Activated T-cell treated with anti-CD3 and anti-CD28 coated beads, Interleukin-2, amount 50 U/mL, for 72 hours (primary cell): ENCODE results near the gene RPL41. TPM values are rescaled to one million over a fixed set of nuclear protein-coding genes. Genes with fewer than 3 reads are reported as not detected.
A peak's percentile ranks its signal among the peaks of the same experiment; 100 is the strongest.

Source experiments
- ATAC-seq, 2 donors: fragments of 150-1000 bp; cut with Tn5 transposase; replicated peaks in 1 of 2; 2 replicates each; pipeline ENCODE4 v1.10.0; 2021; ENCODE audit warnings: moderate library complexity in 2 of 2, mild to moderate bottlenecking in 1 of 2
- DNase-seq, 2 donors: peaks; one replicate each; pipeline ENCODE4 v3.0.0; 2021 to 2022; ENCODE audit warnings: mixed read lengths in 1 of 2
- H3K27ac Mint-ChIP-seq: one replicate; pipeline ENCODE4 v1.8.0; 2022; ENCODE audit warnings: mild to moderate bottlenecking, moderate library complexity, mixed read lengths
- H3K27me3 Mint-ChIP-seq: one replicate; pipeline ENCODE4 v1.8.0; 2022; ENCODE audit warnings: low read depth, mixed read lengths
- H3K36me3 Mint-ChIP-seq, 2 donors: one replicate each; pipeline ENCODE4 v1.8.0; 2022; ENCODE audit warnings: mixed read lengths in 2 of 2, mild to moderate bottlenecking in 1 of 2; ENCODE audit not compliant: insufficient read depth in 2 of 2
- H3K4me1 Mint-ChIP-seq: one replicate; pipeline ENCODE4 v1.8.0; 2022; ENCODE audit warnings: low read depth, mixed read lengths
- H3K4me3 Mint-ChIP-seq, 2 donors: one replicate each; pipeline ENCODE4 v1.8.0; 2022; ENCODE audit warnings: mild to moderate bottlenecking in 2 of 2, mixed read lengths in 2 of 2, moderate library complexity in 2 of 2
- H3K9me3 Mint-ChIP-seq, 2 donors: one replicate each; pipeline ENCODE4 v1.8.0; 2022; ENCODE audit warnings: mixed read lengths in 2 of 2
- total RNA-seq, 2 donors: library from RNA; stranded (reverse); gene quantifications; one replicate each; pipeline ENCODE4 v1.2.3, GENCODE V29; 2022

Gene RPL41
- total RNA-seq, 2 donors from 2014 or later: 5,172 to 5,269 TPM

DNA sequence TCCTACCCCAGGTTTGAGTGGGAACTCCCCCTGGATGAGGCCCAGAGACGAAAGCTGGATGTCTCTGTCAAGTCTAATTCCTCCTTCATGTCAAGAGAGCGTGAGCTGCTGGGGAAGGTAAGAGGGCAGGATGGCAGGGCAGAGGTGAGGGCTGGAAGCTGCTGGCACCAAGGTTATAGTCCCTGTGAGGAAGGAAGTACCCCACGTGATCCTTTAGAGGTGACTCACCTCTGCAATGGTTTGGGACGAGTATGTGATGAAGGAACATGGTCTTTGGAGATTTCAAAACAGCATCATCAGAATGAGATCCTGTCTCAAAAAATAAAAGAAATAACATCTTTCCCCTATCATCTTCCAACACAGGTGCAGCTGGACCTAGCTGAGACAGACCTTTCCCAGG, 26.8 kb downstream of the RPL41 start:
- DNase-seq (no peak), ATAC-seq (peak; percentile 52 to 73)
- Mint-ChIP-seq H3K4me1 (peaks cover 8% of the 10 kb centered on the region), H3K9me3 (no peaks in the 10 kb centered on the region), H3K27me3 (no peaks in the 10 kb centered on the region), H3K4me3 (peak overlapping the region in 1 of 2 donors; percentile 23), H3K36me3 (peaks cover 22 to 41% of the 10 kb centered on the region in 2 donors), H3K27ac (peak overlapping the region; percentile 71)

DNA sequence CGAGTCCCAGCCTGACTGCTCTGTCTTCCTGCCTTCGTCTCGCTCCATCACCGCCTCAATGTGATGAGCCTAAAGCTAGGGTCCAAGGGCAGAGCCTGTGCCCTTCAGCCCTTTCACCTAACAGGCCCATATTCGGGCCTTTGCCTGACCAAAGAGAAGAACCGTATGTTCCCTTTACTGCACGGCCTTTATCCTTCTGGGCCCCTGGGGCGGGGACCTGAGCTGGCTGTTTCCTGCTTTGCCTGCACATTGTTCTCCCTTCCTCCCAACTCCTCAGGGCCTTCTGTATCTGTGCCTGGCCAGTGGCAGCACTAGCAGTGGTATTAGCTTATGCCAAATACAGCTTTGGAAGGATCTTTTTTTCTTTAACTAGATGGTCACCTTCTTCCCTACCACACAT, 27.4 kb downstream of the RPL41 start:
- no peaks in the 10 kb centered on the region for H3K27me3 Mint-ChIP-seq
- H3K36me3 Mint-ChIP-seq: peaks cover 20 to 35% of the 10 kb centered on the region in 2 donors
- peak overlapping the region; percentile 69 for H3K27ac Mint-ChIP-seq
- ATAC-seq (no peak), DNase-seq (no peak)
- no peak overlapping the region for H3K4me3 Mint-ChIP-seq
- peaks cover 8% of the 10 kb centered on the region for H3K4me1 Mint-ChIP-seq
- no peaks in the 10 kb centered on the region for H3K9me3 Mint-ChIP-seq

DNA sequence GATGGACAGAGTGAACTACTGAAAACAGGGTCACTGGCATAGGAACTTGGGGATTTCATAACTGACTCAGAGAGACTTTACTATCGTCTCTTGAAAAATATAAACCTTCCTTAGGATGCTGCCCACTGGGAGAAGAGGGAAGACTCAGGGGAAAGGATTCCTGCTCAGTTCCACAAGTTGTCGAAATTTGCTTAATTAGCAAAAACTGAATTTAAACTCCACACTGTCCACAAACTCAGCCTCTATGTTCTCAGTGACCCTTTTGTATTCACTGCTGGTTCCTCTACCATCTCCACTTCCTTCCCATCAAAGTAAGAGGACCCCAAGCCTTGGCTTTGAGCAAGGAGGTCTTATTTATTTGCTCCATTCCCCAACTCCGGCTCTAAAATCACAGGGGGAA, 28.8 kb downstream of the RPL41 start:
- Mint-ChIP-seq H3K4me1 (peaks cover 14% of the 10 kb centered on the region), H3K36me3 (peaks cover 18 to 30% of the 10 kb centered on the region in 2 donors), H3K4me3 (no peak overlapping the region), H3K9me3 (no peaks in the 10 kb centered on the region), H3K27me3 (no peaks in the 10 kb centered on the region), H3K27ac (no peak overlapping the region)
- ATAC-seq (no peak), DNase-seq (no peak)

DNA sequence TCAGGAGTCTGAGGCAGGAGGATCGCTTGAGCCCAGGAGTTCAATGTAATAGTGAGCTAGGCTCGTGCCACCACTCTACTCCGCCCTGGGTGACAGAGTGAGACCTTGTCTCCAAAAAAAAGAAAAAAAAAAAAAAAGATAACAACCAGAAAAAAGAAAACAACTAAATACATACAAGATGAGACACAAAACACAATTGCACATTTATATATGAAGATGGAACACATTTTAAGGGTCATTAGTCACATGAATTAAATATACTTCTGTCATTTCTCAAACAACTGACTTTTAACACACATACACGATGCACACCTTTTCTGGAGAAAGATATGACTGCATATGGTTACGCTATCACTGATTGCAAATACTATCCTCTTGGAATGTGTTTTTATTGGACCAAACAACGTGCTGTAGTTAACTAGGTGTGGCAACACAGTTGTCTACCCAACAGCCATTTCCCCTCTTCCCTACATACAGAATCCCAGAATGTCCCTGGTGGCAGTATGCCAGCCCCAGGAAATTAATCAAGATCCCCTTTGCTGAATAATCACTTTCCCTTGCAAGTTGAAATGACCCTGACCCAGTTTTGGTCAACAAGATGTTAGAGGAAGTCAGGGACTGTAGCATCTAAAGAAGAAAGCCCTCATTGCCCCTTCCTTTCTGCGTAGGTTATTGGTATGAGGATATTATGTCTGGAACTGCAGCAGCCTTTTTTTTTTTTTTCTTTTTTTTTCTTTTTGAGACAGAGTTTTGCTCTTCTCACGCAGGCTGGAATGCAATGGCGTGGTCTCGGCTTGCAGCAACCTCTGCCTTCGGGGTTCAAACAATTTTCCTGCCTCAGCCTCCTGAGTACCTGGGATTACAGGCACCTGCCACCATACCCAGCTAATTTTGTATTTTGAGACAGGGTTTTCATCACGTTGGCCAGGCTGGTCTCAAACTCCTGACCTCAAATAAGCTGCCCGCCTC, 30.3 kb downstream of the RPL41 start:
- H3K27me3 Mint-ChIP-seq: no peaks in the 10 kb centered on the region
- H3K4me3 Mint-ChIP-seq: no peak overlapping the region
- peaks cover 10 to 19% of the 10 kb centered on the region in 2 donors for H3K36me3 Mint-ChIP-seq
- ATAC-seq (no peak), DNase-seq (no peak)
- H3K4me1 Mint-ChIP-seq: peaks cover 30% of the 10 kb centered on the region
- H3K9me3 Mint-ChIP-seq: no peaks in the 10 kb centered on the region
- H3K27ac Mint-ChIP-seq: no peak overlapping the region

DNA sequence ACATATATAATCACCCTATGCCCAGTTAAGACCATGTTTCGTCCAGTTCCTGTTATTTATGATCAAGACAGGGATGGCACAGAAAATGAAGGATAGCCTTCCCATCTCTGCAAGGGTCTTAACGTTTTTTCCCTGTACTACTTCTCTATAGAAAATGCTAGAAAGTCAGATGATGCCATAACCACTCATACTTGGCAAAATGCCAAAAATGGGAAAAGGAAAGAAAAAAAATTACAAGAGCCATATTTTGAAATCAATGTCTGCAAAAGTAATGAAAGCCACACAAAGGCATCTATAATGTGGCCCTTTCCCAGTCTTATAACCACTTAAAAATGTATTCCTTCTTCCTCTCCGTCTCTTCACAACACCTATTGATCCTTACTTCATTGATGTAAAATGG, 34.1 kb downstream of the RPL41 start:
- no peak for ATAC-seq
- peak overlapping the region; percentile 94 for H3K27ac Mint-ChIP-seq
- peak overlapping the region; percentile 77 to 96 for H3K4me3 Mint-ChIP-seq
- no peak for DNase-seq
- H3K9me3 Mint-ChIP-seq: no peaks in the 10 kb centered on the region
- H3K4me1 Mint-ChIP-seq: peaks cover 50% of the 10 kb centered on the region
- peaks cover 3 to 7% of the 10 kb centered on the region in 2 donors for H3K36me3 Mint-ChIP-seq
- no peaks in the 10 kb centered on the region for H3K27me3 Mint-ChIP-seq

DNA sequence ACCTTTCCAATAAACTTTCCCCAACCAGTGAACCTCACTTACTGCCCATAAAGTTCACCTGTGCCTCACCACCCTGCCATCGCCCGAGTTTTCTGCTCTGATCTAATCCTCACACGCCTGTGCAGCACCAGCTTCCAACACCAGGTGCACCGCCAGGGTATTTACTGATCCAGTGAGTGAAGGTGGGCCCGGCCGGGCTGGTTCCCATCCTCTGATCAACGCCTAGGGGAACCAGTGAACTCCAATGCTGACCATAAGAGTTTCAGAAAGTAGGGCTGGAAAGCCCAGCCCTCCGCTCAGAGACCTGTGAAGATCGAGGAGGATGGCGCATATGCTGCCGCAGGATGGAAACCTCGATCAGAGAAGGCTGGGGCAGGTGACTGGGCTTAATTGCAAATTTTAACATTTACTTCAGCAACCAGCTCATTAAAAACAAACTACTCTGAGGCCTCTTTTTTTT, 35.3 kb downstream of the RPL41 start:
- peak; percentile 72 to 76 for DNase-seq
- Mint-ChIP-seq H3K4me3 (peak overlapping the region; percentile 91 to 96), H3K4me1 (peaks cover 52% of the 10 kb centered on the region), H3K27me3 (no peaks in the 10 kb centered on the region), H3K36me3 (peaks cover 5 to 9% of the 10 kb centered on the region in 2 donors), H3K9me3 (no peaks in the 10 kb centered on the region), H3K27ac (peak overlapping the region; percentile 92)
- peak; percentile 64 to 66 for ATAC-seq

DNA sequence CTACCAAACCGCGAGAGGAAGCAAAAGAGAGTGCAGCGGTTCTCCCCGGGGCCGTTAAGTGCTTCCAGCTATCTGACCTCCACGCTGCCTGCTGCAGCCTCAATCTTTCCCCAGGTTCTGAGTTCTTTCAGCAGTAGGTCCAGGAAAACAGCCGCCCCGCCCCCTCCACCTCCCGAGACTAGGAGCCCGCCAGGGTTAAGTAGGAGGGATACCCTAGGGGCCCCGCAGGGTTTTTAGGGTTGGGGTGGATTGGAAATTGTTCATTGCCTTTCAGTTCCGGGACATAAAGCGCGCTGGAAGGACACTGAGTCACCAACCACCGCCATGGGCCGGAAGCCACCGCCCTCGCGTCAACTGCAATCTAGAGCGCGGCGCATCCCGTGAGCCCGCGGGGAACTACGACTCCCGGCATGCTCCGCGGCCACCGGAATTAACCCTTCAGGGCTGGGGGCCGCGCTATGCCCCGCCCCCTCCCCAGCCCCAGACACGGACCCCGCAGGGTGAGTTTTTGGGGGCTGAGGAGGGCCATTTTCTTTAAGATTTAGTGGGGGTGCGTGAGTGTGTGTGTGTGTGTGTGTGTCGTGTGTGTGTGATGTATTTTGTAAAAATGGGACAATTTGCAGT, 35.8 kb downstream of the RPL41 start, which contains the start of gene MYL6B:
TSS of gene MYL6B (plus strand) at position 456 of the 624 bp plus-strand sequence. CDS start 1,332 bp downstream, outside the sequence.
- no peaks in the 10 kb centered on the region for H3K9me3 Mint-ChIP-seq
- peak within 1 kb of the TSS; percentile 92 for H3K27ac Mint-ChIP-seq
- peak within 1 kb of the TSS; percentile 91 to 96 for H3K4me3 Mint-ChIP-seq
- H3K27me3 Mint-ChIP-seq: no peaks in the 10 kb centered on the region
- DNase-seq: peak; percentile 96 to 97
- H3K4me1 Mint-ChIP-seq: peaks cover 57% of the 10 kb centered on the region
- ATAC-seq: peak; percentile 94
- peaks cover 5 to 9% of the 10 kb centered on the region in 2 donors for H3K36me3 Mint-ChIP-seq

DNA sequence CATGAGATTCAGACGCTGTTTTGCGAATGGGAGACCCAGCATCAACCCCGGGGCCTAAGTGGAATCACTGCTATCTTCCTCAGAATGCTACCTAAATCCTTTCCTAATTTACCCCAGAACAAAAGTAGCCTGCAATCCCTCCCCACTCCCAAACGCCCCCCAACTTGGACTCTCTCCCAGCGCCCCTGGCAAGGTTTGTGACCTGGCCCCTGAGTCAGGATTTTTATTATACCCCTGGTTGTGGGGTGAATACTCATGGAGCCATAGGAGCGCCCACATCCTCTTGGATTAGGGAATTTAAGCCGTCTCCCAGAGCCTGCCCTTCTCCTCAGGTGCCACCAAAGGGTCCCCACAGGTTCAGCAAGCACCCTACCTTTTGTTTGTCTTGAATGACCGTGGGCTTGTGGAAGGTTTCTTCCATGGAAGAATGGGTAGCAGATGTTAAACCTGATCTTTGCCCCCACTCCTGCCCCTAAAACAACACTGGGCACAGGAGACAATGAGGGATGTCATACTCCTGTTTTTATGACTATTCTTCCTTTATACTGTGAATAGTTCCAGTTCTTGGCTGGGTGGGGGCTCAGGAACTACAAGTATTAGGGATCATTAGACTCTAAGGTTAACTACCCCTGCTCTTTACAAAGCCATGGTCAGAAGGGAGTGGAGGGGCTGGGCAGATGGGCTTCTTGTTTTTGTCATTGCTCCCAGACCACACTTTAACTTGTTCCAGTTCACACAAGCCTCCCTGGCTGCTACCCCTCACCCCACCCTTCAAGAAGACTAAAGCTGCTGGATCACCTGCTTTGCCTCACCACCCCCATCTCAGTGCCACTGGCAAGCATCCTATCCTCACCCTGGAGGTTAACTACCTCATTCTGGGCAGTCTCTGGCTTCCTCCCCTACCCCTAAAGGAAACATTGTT, 36.6 kb downstream of the RPL41 start:
- peaks cover 62% of the 10 kb centered on the region for H3K4me1 Mint-ChIP-seq
- DNase-seq (no peak), ATAC-seq (no peak)
- H3K36me3 Mint-ChIP-seq: peaks cover 5 to 10% of the 10 kb centered on the region in 2 donors
- peak overlapping the region; percentile 92 for H3K27ac Mint-ChIP-seq
- H3K27me3 Mint-ChIP-seq: no peaks in the 10 kb centered on the region
- peak overlapping the region; percentile 91 to 96 for H3K4me3 Mint-ChIP-seq
- H3K9me3 Mint-ChIP-seq: no peaks in the 10 kb centered on the region

DNA sequence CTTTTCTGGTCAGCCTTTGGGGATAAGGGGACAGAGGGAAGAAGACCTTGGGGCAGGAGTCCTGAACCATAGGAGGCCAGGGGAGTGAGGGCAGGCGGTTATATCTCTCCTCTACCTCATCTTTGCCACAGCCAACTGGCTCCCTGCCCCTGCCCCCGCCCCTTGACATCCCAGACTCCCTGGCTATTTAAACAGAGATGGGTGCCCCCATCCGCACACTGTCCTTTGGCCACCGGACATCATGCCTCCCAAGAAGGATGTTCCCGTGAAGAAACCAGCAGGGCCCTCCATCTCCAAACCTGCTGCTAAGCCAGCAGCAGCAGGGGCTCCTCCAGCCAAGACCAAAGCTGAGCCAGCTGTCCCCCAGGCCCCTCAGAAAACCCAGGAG, 37.2 kb downstream of the RPL41 start:
- ATAC-seq (no peak), DNase-seq (no peak)
- H3K9me3 Mint-ChIP-seq: no peaks in the 10 kb centered on the region
- H3K27me3 Mint-ChIP-seq: no peaks in the 10 kb centered on the region
- peaks cover 8 to 15% of the 10 kb centered on the region in 2 donors for H3K36me3 Mint-ChIP-seq
- peak overlapping the region; percentile 60 for H3K27ac Mint-ChIP-seq
- peaks cover 62% of the 10 kb centered on the region for H3K4me1 Mint-ChIP-seq
- peak overlapping the region; percentile 91 to 96 for H3K4me3 Mint-ChIP-seq

DNA sequence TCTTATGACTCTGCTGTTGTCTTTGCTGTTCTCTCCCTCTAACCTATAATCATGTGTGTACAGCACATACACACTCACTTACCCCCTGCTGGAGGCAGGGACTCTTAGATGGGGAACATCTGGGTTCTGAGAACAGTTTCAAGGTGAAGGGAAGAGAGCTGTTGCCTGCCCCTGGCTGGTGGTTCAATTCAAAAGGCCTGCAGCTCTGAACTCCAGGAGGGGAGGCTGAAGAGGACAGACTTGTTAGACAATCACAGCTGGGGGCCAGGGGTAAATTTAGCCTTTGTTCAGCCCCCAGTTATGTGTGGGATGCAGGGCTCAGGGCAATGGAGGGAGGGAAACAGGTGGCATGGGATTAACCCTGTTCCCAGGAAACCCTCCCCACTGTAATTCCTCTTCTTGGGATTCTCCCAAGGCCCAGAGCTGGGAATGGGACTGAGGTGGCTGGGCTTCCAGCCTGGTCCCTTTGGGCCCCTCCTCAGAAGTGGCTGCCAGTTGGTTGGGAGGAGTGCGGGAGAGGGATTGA, 37.9 kb downstream of the RPL41 start:
- no peaks in the 10 kb centered on the region for H3K27me3 Mint-ChIP-seq
- no peak overlapping the region for H3K27ac Mint-ChIP-seq
- ATAC-seq: no peak
- H3K9me3 Mint-ChIP-seq: no peaks in the 10 kb centered on the region
- peak overlapping the region in 1 of 2 donors; percentile 32 for H3K4me3 Mint-ChIP-seq
- peaks cover 15 to 21% of the 10 kb centered on the region in 2 donors for H3K36me3 Mint-ChIP-seq
- no peak for DNase-seq
- H3K4me1 Mint-ChIP-seq: peaks cover 65% of the 10 kb centered on the region

DNA sequence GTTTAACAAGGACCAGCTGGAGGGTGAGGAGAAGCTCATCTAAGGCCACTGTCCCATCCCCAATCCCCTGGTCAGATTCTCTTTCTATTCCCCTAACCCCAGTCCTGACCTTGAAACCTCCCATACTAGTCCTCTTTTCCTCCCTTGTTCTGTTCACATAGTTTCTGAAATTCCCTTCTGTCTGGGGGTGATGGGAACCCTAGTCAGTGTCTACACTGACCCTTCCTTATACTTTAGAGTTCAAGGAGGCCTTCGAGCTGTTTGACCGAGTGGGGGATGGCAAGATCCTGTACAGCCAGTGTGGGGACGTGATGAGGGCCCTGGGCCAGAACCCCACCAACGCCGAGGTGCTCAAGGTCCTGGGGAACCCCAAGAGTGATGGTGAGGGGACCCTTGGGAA, 38.4 kb downstream of the RPL41 start:
- no peak overlapping the region for H3K27ac Mint-ChIP-seq
- H3K4me3 Mint-ChIP-seq: no peak overlapping the region

DNA sequence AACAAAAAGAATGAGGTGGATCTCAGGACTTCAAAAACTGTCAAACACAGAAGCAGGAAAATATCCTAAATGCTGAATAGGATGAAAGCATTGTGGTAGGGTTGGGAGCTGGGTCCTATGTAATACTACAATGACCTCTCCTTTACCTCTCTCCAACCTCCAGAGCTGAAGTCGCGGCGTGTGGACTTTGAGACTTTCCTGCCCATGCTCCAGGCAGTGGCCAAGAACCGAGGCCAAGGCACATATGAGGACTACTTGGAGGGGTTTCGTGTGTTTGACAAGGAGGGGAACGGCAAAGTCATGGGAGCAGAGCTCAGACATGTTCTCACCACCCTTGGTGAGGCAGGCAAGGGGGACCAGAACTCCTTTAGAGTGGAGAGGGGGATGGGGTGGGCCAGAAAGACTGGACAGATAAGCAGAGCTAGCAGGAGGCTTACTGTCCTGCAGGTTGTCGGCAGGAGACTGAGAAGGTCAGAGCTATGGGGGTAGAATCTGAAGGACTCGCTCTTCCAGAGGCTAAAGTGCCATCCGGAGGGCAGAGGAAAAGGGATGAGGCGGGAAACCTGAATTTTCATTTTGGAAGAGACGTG, 38.9 kb downstream of the RPL41 start:
- peaks cover 21 to 27% of the 10 kb centered on the region in 2 donors for H3K36me3 Mint-ChIP-seq
- H3K27ac Mint-ChIP-seq: no peak overlapping the region
- H3K9me3 Mint-ChIP-seq: no peaks in the 10 kb centered on the region
- H3K27me3 Mint-ChIP-seq: no peaks in the 10 kb centered on the region
- ATAC-seq: no peak
- DNase-seq: no peak
- H3K4me1 Mint-ChIP-seq: peaks cover 68% of the 10 kb centered on the region
- H3K4me3 Mint-ChIP-seq: peak overlapping the region in 1 of 2 donors; percentile 55

More for the DNA sequence above, 38.4 kb downstream of the RPL41 start:
- Mint-ChIP-seq H3K4me1 (peaks cover 68% of the 10 kb centered on the region), H3K27me3 (no peaks in the 10 kb centered on the region), H3K36me3 (peaks cover 16 to 23% of the 10 kb centered on the region in 2 donors), H3K9me3 (no peaks in the 10 kb centered on the region)
- ATAC-seq: no peak
- DNase-seq: no peak
